HG03460 (cell line): ENCODE measurements around the gene CHMP3.
"Not testable (repeated sequence)": the region's sequence is repeated elsewhere in the genome, so short reads cannot be mapped to it uniquely, and the experiment has no call there.

Source experiments
- ATAC-seq: cut with Tn5 transposase; IDR thresholded peaks from one replicate; pipeline ENCODE4 v1.9.1; 2021; ENCODE audit not compliant: unreplicated experiment

CHMP3 gene

GRCh38 chr2:86512892-86513291, 50.4 kb downstream of the CHMP3 start:
- ATAC-seq = no peak

GRCh38 chr2:86512034-86512433, 51.2 kb downstream of the CHMP3 start:
- no peak for ATAC-seq

GRCh38 chr2:86510436-86510933, 52.8 kb downstream of the CHMP3 start:
- ATAC-seq = no peak

- ATAC-seq = no peak
Measured at GRCh38 chr2:86507600-86507999, 55.6 kb downstream of the CHMP3 start.

- ATAC-seq = no peak
Measured at GRCh38 chr2:86500325-86501083, 62.7 kb downstream of the CHMP3 start.

GRCh38 chr2:86499326-86499725, 63.9 kb downstream of the CHMP3 start:
- ATAC-seq = no peak

GRCh38 chr2:86498468-86499260, 64.6 kb downstream of the CHMP3 start:
- ATAC-seq = no peak

- ATAC-seq = not testable (repeated sequence)
Measured at GRCh38 chr2:86496391-86496790, 66.9 kb downstream of the CHMP3 start.

GRCh38 chr2:86492048-86492453, 71.2 kb downstream of the CHMP3 start:
- ATAC-seq = no peak

GRCh38 chr2:86491088-86491487, 72.2 kb downstream of the CHMP3 start:
- ATAC-seq = no peak

- ATAC-seq = no peak
Measured at GRCh38 chr2:86490245-86490644, 73.0 kb downstream of the CHMP3 start.

- ATAC-seq = no peak
Measured at GRCh38 chr2:86489542-86489941, 73.7 kb downstream of the CHMP3 start.

GRCh38 chr2:86488561-86489250, 74.5 kb downstream of the CHMP3 start:
- ATAC-seq = no peak

GRCh38 chr2:86487062-86487461, 76.2 kb downstream of the CHMP3 start:
- no peak for ATAC-seq

GRCh38 chr2:86485802-86486201, 77.4 kb downstream of the CHMP3 start:
- no peak for ATAC-seq

GRCh38 chr2:86485103-86485502, 78.1 kb downstream of the CHMP3 start:
- no peak for ATAC-seq

GRCh38 chr2:86484385-86484784, 78.9 kb downstream of the CHMP3 start:
- no peak for ATAC-seq

- ATAC-seq = no peak
Measured at GRCh38 chr2:86482034-86482433, 81.2 kb downstream of the CHMP3 start.

GRCh38 chr2:86480105-86480504, 83.1 kb downstream of the CHMP3 start:
- ATAC-seq = no peak

GRCh38 chr2:86477349-86477748, 85.9 kb downstream of the CHMP3 start:
- ATAC-seq = no peak

- no peak for ATAC-seq
Measured at GRCh38 chr2:86476918-86477317, 86.3 kb downstream of the CHMP3 start.

GRCh38 chr2:86476092-86476491, 87.2 kb downstream of the CHMP3 start:
- ATAC-seq = no peak
